Endodermal cell (in vitro differentiated cells): ENCODE data around the gene PRTG. TPM values are rescaled to one million over a fixed set of nuclear protein-coding genes. Genes with fewer than 3 reads are reported as not detected.

Experiments used
- DNase-seq: peaks from one replicate; pipeline ENCODE4 v3.0.0-alpha.2; 2017
- H3K27ac ChIP-seq: 2 replicates; pipeline ENCODE4 v1.5.1; 2013; ENCODE audit warnings: mild to moderate bottlenecking, low read depth, low read length, moderate library complexity
- H3K27me3 ChIP-seq: 2 replicates; pipeline ENCODE4 v1.6.1; 2013; ENCODE audit warnings: mild to moderate bottlenecking, low read length, moderate library complexity; ENCODE audit not compliant: insufficient read depth, control insufficient read depth, poor library complexity, severe bottlenecking
- H3K36me3 ChIP-seq: 2 replicates; pipeline ENCODE4 v1.7.0; 2013; ENCODE audit warnings: mild to moderate bottlenecking, low read length, moderate library complexity; ENCODE audit not compliant: control insufficient read depth, insufficient read depth
- H3K4me1 ChIP-seq: one replicate; pipeline ENCODE4 v1.7.0; 2013; ENCODE audit warnings: low read length; ENCODE audit not compliant: control insufficient read depth, insufficient read depth
- H3K4me3 ChIP-seq: 2 replicates; pipeline ENCODE4 v1.5.1; 2013; ENCODE audit warnings: mild to moderate bottlenecking, low read length, moderate library complexity
- H3K9ac ChIP-seq: 2 replicates; pipeline ENCODE4 v1.6.1; 2013; ENCODE audit warnings: mild to moderate bottlenecking, low read length, moderate library complexity; ENCODE audit not compliant: poor library complexity, severe bottlenecking; ENCODE audit errors: extremely low read depth
- H3K9me3 ChIP-seq: 2 replicates; pipeline ENCODE4 v1.6.1; 2013; ENCODE audit warnings: mild to moderate bottlenecking, low read length, moderate library complexity; ENCODE audit not compliant: control insufficient read depth
- H3K27ac Mint-ChIP-seq: 2 replicates; pipeline ENCODE4 v1.8.0; 2020; ENCODE audit warnings: mixed read lengths
- H3K27me3 Mint-ChIP-seq: 2 replicates; pipeline ENCODE4 v1.8.0; 2021; ENCODE audit warnings: mild to moderate bottlenecking, mixed read lengths; ENCODE audit not compliant: insufficient read depth
- H3K36me3 Mint-ChIP-seq: 2 replicates; pipeline ENCODE4 v1.8.0; 2020; ENCODE audit warnings: low read depth, mixed read lengths
- H3K4me1 Mint-ChIP-seq: 2 replicates; pipeline ENCODE4 v1.8.0; 2020; ENCODE audit warnings: mixed read lengths
- H3K4me3 Mint-ChIP-seq: 2 replicates; pipeline ENCODE4 v1.8.0; 2020; ENCODE audit warnings: mild to moderate bottlenecking, moderate library complexity, mixed read lengths
- H3K9me3 Mint-ChIP-seq: 2 replicates; pipeline ENCODE4 v1.8.0; 2020; ENCODE audit warnings: mild to moderate bottlenecking, mixed read lengths
- CTCF ChIP-seq: fragments of 200-600 bp; sonication (generic); conservative IDR thresholded peaks from 2 replicates; pipeline ENCODE4 v1.5.0; 2021; ENCODE audit warnings: antibody characterized with exemption, mild to moderate bottlenecking
- WGBS, 2 experiments: methylation state at CpG; one replicate each; pipeline versions ENCODE4 v1.1.5 to v1.1.7; 2013; ENCODE audit warnings: missing lambda C conversion rate in 2 of 2, mixed read lengths in 1 of 2; ENCODE audit not compliant: insufficient coverage in 1 of 2, insufficient read length in 1 of 2; 5-methylcytosine and 5-hydroxymethylcytosine counted together
- total RNA-seq, 2 donors: library from RNA; stranded (reverse); fragmentation: NEBNext Ultra II Directional in 1 of 2; extraction: Animal tissue kit (Norgen Biotek cat#: 25700) in 1 of 2; gene quantifications; 2 replicates in 1 of 2; 3 replicates in 1 of 2; pipeline ENCODE4 v1.2.1, GENCODE V29; 2021

PRTG gene
- total RNA-seq, 2 donors from 2014 or later: 32.6 to 51.5 TPM

- H3K9me3 ChIP-seq: no peaks in the 10 kb centered on the region
- H3K27ac ChIP-seq: peak overlapping the region; percentile 16
- no peaks in the 10 kb centered on the region for H3K27me3 ChIP-seq
- H3K36me3 ChIP-seq: no peaks in the 10 kb centered on the region
- peaks cover 6% of the 10 kb centered on the region for H3K27me3 Mint-ChIP-seq
- H3K4me1 Mint-ChIP-seq: peaks cover 19% of the 10 kb centered on the region
- peaks cover 5% of the 10 kb centered on the region for H3K4me1 ChIP-seq
- no peak overlapping the region for H3K4me3 ChIP-seq
- DNase-seq: no peak
- no peaks in the 10 kb centered on the region for H3K9me3 Mint-ChIP-seq
- no peak overlapping the region for H3K27ac Mint-ChIP-seq
- no peak overlapping the region for H3K9ac ChIP-seq
- 95 to 98% methylated on average over 3 to 4 of the region's 4 CpGs for WGBS, 2 experiments
- no peak overlapping the region for H3K4me3 Mint-ChIP-seq
- no peak for TF ChIP-seq CTCF
- peaks cover 1% of the 10 kb centered on the region for H3K36me3 Mint-ChIP-seq
These were observed 77.2 kb downstream of the PRTG start for GRCh38 chr15:55665605-55666227.

GRCh38 chr15:55661428-55661827 is 81.5 kb downstream of the PRTG start:
- Mint-ChIP-seq H3K27me3 (peaks cover 6% of the 10 kb centered on the region), H3K9me3 (no peaks in the 10 kb centered on the region), H3K36me3 (peaks cover 1% of the 10 kb centered on the region), H3K4me3 (no peak overlapping the region), H3K4me1 (peaks cover 25% of the 10 kb centered on the region), H3K27ac (peak overlapping the region; percentile 11)
- H3K27me3 ChIP-seq: no peaks in the 10 kb centered on the region
- H3K27ac ChIP-seq: peak overlapping the region; percentile 83
- peaks cover 10% of the 10 kb centered on the region for H3K4me1 ChIP-seq
- no peak overlapping the region for H3K9ac ChIP-seq
- H3K36me3 ChIP-seq: no peaks in the 10 kb centered on the region
- no peaks in the 10 kb centered on the region for H3K9me3 ChIP-seq
- DNase-seq: no peak
- no peak overlapping the region for H3K4me3 ChIP-seq
- TF ChIP-seq CTCF: no peak

GRCh38 chr15:55660153-55660552 is 82.8 kb downstream of the PRTG start:
- DNase-seq: no peak
- WGBS, 2 experiments: 60 to 97% methylated on average over 1 to 2 of the region's 5 CpGs
- peak overlapping the region; percentile 79 for H3K27ac ChIP-seq
- Mint-ChIP-seq H3K4me1 (peaks cover 25% of the 10 kb centered on the region), H3K4me3 (no peak overlapping the region), H3K9me3 (no peaks in the 10 kb centered on the region), H3K27ac (no peak overlapping the region), H3K27me3 (peaks cover 9% of the 10 kb centered on the region), H3K36me3 (peaks cover 1% of the 10 kb centered on the region)
- peaks cover under 1% of the 10 kb centered on the region for H3K27me3 ChIP-seq
- no peaks in the 10 kb centered on the region for H3K9me3 ChIP-seq
- TF ChIP-seq CTCF: no peak
- no peaks in the 10 kb centered on the region for H3K36me3 ChIP-seq
- no peak overlapping the region for H3K9ac ChIP-seq
- H3K4me3 ChIP-seq: no peak overlapping the region
- peaks cover 10% of the 10 kb centered on the region for H3K4me1 ChIP-seq
